HG02970 (cell line): ENCODE data around the gene FAM234A.

Experiments
- ATAC-seq: cut with Tn5 transposase; IDR thresholded peaks from one replicate; pipeline ENCODE4 v1.9.1; 2021; ENCODE audit warnings: mild to moderate bottlenecking, moderate library complexity, moderate number of reproducible peaks; ENCODE audit not compliant: unreplicated experiment, low FRiP score

FAM234A gene

GRCh38 chr16:280005-280460, 45.4 kb downstream of the FAM234A start:
- no peak for ATAC-seq

DNA sequence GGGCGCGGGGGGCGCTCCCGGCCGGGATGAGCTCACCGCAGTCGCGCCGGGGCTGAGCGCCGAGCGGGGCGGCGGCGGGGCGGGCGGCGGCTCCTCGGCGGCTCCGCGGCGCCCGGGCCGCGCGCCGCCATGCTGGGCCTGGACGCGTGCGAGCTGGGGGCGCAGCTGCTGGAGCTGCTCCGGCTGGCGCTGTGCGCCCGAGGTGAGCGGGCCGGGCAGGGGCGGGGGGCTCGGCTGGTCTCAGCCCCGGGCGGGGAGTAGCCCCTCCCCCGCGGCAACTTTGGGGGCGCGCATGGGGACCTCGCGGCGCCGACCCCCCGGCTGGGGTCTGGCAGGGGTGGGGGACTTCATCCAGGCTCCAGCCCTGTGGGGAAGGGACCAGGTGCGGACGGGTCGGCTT, 45.9 kb downstream of the FAM234A start, which contains the start of gene ARHGDIG:
Gene ARHGDIG (plus strand): TSS at position 40 of the 400 bp plus-strand sequence. CDS start 90 bp downstream, at position 130.
- no peak for ATAC-seq

- ATAC-seq: no peak
Measured at GRCh38 chr16:280991-281659, 46.5 kb downstream of the FAM234A start.

GRCh38 chr16:281660-282255, 47.1 kb downstream of the FAM234A start:
- no peak for ATAC-seq

GRCh38 chr16:282491-282890, 47.9 kb downstream of the FAM234A start:
- no peak for ATAC-seq

- ATAC-seq: no peak
Measured at GRCh38 chr16:283033-283805, 48.6 kb downstream of the FAM234A start, which contains the start of gene PDIA2. PDIA2 (plus strand) TSS chr16:283164; CDS start chr16:283170, 6 bp downstream.

GRCh38 chr16:284204-285120, 49.8 kb downstream of the FAM234A start:
- ATAC-seq: no peak

GRCh38 chr16:285146-286055, 50.8 kb downstream of the FAM234A start:
- ATAC-seq: no peak

DNA sequence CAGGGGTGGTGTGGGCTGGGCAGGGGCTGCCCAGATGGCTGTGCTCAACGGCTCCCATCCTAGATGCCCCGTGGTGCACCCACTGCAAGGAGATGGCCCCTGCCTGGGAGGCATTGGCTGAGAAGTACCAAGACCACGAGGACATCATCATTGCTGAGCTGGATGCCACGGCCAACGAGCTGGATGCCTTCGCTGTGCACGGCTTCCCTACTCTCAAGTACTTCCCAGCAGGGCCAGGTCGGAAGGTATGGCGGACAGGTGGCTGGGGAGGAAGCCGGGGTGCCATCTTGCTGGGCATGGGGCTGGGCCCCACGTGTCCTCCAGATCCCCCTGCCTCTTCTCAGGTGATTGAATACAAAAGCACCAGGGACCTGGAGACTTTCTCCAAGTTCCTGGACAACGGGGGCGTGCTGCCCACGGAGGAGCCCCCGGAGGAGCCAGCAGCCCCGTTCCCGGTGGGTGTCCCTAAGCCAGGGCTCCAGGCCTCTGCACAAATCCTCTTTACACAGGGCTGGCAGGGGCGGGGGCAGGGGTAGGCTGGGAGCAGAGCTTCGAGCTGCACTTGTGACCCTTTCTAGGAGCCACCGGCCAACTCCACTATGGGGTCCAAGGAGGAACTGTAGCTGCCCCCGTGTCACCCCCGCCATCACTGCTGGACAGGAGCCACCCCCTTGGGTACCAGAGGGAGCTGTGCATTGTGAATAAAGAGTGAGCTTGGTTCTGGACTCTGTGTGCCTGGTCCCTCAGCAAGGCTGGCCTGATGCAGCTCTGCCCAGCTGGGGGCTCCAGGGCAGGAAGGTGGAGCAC, 52.1 kb downstream of the FAM234A start:
- ATAC-seq: no peak

GRCh38 chr16:287298-287811, 52.7 kb downstream of the FAM234A start:
- no peak for ATAC-seq

DNA sequence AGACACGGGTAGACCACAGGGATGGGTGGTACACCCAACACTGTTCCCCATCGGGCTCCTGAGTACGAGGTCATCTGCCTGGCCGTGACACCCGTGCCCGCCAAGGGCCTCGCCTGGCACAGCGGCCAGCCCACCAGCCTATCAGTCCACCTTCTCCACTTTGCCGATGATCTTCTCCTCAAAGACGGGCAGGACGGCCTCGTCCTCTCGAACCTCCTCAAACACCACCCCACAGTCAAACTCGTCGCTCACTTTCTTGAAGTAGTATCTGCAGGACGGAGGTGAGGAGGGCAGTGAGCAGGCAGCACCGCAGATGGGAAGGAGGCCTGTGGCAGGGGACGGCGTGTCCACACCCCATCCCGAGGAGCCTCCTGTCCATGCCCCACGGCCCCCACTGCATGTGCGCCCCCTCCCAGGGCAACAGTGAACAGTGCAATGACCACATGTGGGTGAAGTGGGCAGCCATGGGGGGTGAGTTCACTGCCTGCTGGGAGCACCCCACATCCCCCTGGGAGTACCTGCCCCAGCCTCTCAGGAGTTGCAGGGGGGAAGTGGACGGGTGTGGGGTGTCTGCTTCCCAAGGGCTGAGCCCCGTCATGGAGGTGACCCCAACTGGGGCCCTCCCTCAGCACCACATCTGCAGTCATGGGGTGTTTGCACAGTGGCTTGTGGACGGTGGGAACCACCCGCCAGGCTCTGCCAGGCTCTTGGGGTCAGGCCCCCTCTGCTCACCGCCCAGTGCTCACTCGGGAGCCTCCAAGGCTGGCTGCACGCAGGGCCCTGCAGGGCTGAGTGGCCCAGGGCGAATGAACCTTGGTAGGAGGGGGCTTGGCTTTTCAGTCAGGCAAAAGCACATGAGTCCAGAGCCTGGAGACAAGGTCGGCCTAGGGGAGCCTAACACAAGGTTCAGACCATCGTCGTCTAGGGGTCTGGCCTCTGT, 53.6 kb downstream of the FAM234A start:
- no peak for ATAC-seq

DNA sequence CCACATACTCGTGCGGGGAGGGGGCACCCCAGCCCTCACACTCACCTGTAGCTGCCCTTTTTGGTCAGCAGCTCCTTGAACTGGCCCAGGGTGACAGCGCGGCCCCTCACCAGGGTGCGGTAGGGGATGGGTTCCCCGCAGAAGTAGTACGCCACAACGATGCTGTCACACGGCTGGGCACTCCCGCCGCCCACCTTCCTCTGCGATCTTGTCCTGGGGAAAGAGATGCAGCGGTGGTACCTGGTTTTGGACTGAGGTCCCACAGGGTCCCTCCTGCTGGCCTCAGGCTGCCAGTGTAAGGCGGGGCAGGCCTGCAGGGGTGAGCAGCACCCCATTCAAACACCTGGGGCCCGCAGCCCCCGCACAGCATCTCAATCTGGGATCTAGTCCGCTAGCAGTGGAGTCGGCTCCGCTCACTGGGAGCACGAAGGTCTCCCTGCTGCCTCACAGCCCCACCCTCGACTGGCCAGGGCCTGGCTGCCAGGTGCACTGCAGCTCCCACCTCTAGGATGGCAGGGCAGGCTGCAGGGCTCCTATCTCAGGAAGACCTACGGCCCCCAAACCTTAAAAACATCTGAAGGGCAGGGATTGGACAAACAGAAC, 54.9 kb downstream of the FAM234A start:
- ATAC-seq: no peak

DNA sequence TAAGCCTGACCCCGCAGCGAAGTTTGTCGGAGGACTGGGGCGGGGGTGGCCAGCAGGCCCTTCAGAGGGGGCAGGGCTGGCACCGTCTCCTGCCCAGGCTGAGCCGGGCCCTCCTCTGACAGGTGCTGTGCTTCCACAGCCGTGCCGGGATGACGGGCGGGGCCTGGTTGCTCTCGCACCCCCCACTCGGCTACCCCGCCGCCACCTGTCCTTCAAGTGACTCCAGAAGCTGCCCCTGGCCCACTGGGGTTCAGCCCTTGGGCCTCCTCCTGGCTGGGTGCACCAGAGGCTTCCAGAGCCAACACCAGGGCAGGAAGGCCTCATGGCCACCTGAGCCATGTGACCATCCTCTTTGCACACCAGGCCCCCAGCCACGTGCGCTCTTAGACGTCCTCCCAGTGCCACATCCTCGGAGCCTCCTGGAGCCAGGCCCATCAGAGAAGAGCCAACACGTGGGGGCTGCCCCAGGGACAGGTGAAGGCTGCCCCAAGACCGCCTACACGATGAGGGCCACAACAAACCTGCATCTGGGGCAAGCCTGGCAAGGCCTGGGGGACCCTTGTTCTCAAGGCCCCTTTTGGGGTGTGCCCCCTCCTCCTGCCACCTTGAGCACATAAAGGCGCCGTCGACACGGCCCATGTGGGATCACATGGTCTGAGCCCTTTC, 55.5 kb downstream of the FAM234A start:
- ATAC-seq: no peak

GRCh38 chr16:290681-291405, 56.2 kb downstream of the FAM234A start:
- no peak for ATAC-seq

DNA sequence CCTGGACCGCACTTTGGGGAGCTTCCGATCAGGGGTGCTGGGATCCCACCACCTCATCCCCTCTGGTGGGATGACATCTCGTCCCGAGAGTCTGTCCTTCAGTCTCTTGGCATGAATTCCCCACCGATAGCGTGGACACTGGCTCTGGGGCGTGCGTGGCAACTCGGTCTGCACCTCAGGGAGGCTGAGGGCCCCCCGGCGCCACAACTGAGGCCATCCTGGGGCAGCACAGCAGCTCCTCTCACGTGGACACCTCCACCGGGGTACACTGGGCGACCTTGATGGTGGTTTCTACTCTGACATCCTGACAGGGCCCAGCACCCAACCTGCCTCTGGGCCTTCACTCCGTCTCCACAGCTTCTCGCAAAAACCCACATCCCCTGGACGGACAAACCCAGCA, 56.9 kb downstream of the FAM234A start:
- no peak for ATAC-seq
